CD8-positive, alpha-beta memory T cell (primary cell): ENCODE measurements around the gene GABRD. TPM values are rescaled to one million over a fixed set of nuclear protein-coding genes. Genes with fewer than 3 reads are reported as not detected.
A peak's percentile ranks its signal among the peaks of the same experiment; 100 is the strongest.

Experiments used
- CTCF ChIA-PET: fragments of 350-600 bp; sonication (Branson Sonifier 250); formaldehyde crosslinking; loops from one replicate; lab custom pipeline; 2021; ENCODE audit warnings: antibody characterized with exemption; lab: Charles Lee
- POLR2A ChIA-PET: fragments of 350-600 bp; sonication (Branson Sonifier 250); formaldehyde crosslinking; loops from one replicate; lab custom pipeline; 2021; ENCODE audit warnings: antibody characterized with exemption; lab: Charles Lee
- DNase-seq, 5 donors: peaks; one replicate each; pipeline versions ENCODE4 v3.0.0 to v3.0.0-alpha.2; 2020 to 2022; ENCODE audit warnings: mixed read lengths in 1 of 5
- H3K27ac ChIP-seq: one replicate; pipeline ENCODE4 v1.7.0; 2013; ENCODE audit warnings: low read depth, mild to moderate bottlenecking, low read length, moderate library complexity
- H3K27me3 ChIP-seq: 2 replicates; pipeline ENCODE4 v1.7.0; 2013; ENCODE audit warnings: low read length, mild to moderate bottlenecking; ENCODE audit not compliant: insufficient read depth, poor library complexity, severe bottlenecking
- H3K36me3 ChIP-seq: 2 replicates; pipeline ENCODE4 v1.7.0; 2013; ENCODE audit warnings: mild to moderate bottlenecking, low read length, moderate library complexity; ENCODE audit not compliant: insufficient read depth
- H3K4me1 ChIP-seq: 2 replicates; pipeline ENCODE4 v1.7.0; 2013; ENCODE audit warnings: mild to moderate bottlenecking, low read length, moderate library complexity; ENCODE audit not compliant: insufficient read depth
- H3K4me3 ChIP-seq: 2 replicates; pipeline ENCODE4 v1.7.0; 2013; ENCODE audit warnings: mild to moderate bottlenecking, low read length
- H3K9me3 ChIP-seq: 2 replicates; pipeline ENCODE4 v1.7.0; 2013; ENCODE audit warnings: mild to moderate bottlenecking, low read length
- H3K27ac Mint-ChIP-seq, 8 donors: one replicate each; pipeline ENCODE4 v1.8.0; 2020 to 2021; ENCODE audit warnings: mixed read lengths in 8 of 8, mild to moderate bottlenecking in 6 of 8, inconsistent platforms in 3 of 8, moderate library complexity in 3 of 8
- H3K27me3 Mint-ChIP-seq, 2 donors: one replicate each; pipeline ENCODE4 v1.8.0; 2020 to 2021; ENCODE audit warnings: mixed read lengths in 2 of 2, mild to moderate bottlenecking in 1 of 2, moderate library complexity in 1 of 2
- H3K36me3 Mint-ChIP-seq, 3 donors: one replicate each; pipeline ENCODE4 v1.8.0; 2020 to 2021; ENCODE audit warnings: mixed read lengths in 3 of 3, inconsistent platforms in 1 of 3, mild to moderate bottlenecking in 1 of 3
- H3K4me1 Mint-ChIP-seq, 3 donors: one replicate each; pipeline ENCODE4 v1.8.0; 2020 to 2021; ENCODE audit warnings: mixed read lengths in 3 of 3, inconsistent platforms in 1 of 3, mild to moderate bottlenecking in 1 of 3
- H3K4me3 Mint-ChIP-seq, 7 donors: one replicate each; pipeline ENCODE4 v1.8.0; 2020 to 2021; ENCODE audit warnings: mixed read lengths in 7 of 7, mild to moderate bottlenecking in 6 of 7, moderate library complexity in 4 of 7, inconsistent platforms in 2 of 7
- H3K9me3 Mint-ChIP-seq, 5 donors: one replicate each; pipeline ENCODE4 v1.8.0; 2020 to 2022; ENCODE audit warnings: mixed read lengths in 5 of 5, mild to moderate bottlenecking in 3 of 5, moderate library complexity in 2 of 5, inconsistent platforms in 1 of 5
- polyA plus RNA-seq: library from polyadenylated mRNA; unstranded; fragments of 300-500 nt; fragmentation: Illumina TruSeq; gene quantifications from one replicate; pipeline ENCODE4 v1.2.3, GENCODE V29; 2021
- total RNA-seq, 2 experiments: library from RNA; stranded (reverse); gene quantifications; one replicate each; pipeline ENCODE4 v1.2.3, GENCODE V29; 2021

The GABRD gene, protein sequence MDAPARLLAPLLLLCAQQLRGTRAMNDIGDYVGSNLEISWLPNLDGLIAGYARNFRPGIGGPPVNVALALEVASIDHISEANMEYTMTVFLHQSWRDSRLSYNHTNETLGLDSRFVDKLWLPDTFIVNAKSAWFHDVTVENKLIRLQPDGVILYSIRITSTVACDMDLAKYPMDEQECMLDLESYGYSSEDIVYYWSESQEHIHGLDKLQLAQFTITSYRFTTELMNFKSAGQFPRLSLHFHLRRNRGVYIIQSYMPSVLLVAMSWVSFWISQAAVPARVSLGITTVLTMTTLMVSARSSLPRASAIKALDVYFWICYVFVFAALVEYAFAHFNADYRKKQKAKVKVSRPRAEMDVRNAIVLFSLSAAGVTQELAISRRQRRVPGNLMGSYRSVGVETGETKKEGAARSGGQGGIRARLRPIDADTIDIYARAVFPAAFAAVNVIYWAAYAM
- not detected for total RNA-seq
- polyA plus RNA-seq, result not detected

DNA sequence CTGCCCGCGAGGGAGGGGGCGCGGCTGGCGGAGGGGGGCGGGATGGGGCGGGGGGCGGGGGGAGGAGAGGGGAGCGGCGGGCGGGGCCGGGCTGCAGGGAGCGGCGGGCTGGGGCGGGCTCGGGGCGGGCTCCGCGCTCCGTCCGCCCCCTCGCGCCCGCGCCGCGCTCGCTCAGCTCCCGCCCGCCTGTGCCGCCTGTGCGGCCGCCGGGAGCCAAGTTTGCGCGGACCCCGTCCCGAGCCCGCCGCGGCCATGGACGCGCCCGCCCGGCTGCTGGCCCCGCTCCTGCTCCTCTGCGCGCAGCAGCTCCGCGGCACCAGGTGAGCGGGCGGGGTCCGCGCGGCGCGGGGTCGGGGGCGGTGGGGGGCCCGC lies at the start of gene GABRD:
TSS of gene GABRD (plus strand) at position 174 of the 372 bp plus-strand sequence. CDS start at position 253, 79 bp downstream.
- H3K4me1 Mint-ChIP-seq, result peaks cover 6 to 12% (median 8%) of the 10 kb centered on the region in 3 donors
- Histone ChIP-seq H3K36me3 (no peaks in the 10 kb centered on the region), H3K9me3 (no peaks in the 10 kb centered on the region), H3K4me3 (no peak within 1 kb of the TSS), H3K4me1 (peaks cover 6% of the 10 kb centered on the region), H3K27ac (no peak within 1 kb of the TSS), H3K27me3 (peaks cover 26% of the 10 kb centered on the region)
- H3K36me3 Mint-ChIP-seq, result no peaks in the 10 kb centered on the region
- CTCF ChIA-PET, result no interaction called here
- peaks cover 47 to 83% of the 10 kb centered on the region in 2 donors for H3K27me3 Mint-ChIP-seq
- H3K4me3 Mint-ChIP-seq, result peak within 1 kb of the TSS in 6 of 7 donors; percentile 56 to 82 (median 74)
- peaks cover 0 to 2% (median 0%) of the 10 kb centered on the region in 5 donors for H3K9me3 Mint-ChIP-seq
- H3K27ac Mint-ChIP-seq, result peak within 1 kb of the TSS in 1 of 8 donors; percentile 11
- DNase-seq, result no peak
- POLR2A ChIA-PET, result no interaction called here

DNA sequence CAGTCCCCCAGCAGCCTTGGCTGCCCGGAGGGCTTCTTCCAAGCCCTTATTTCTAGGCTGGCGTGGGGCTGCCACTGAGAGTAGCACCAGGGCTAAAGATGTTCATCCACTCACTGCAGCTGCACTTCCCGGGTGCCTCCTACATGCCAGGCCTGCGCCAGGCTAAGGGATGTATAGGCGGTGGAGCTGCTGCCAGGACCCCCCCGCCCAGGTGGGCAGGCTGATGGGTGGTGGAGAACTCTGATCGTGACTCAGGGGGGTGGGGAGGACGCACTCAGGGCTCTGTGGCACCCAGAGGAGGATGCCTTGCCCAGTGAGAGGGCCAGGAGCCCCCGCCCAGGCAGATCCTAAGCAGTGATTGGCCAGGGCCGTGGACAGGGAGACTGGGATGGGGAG lies 49.6 kb upstream of the GABRD start:
- DNase-seq, result no peak
- Mint-ChIP-seq H3K4me1 (no peaks in the 10 kb centered on the region), H3K4me3 (no peak overlapping the region), H3K27ac (no peak overlapping the region), H3K27me3 (peaks cover 2 to 10% of the 10 kb centered on the region in 2 donors), H3K9me3 (no peaks in the 10 kb centered on the region), H3K36me3 (peaks cover 0 to 2% (median 0%) of the 10 kb centered on the region in 3 donors)
- Histone ChIP-seq H3K9me3 (no peaks in the 10 kb centered on the region), H3K27ac (no peak overlapping the region), H3K36me3 (no peaks in the 10 kb centered on the region), H3K4me3 (no peak overlapping the region), H3K4me1 (no peaks in the 10 kb centered on the region), H3K27me3 (no peaks in the 10 kb centered on the region)
- ChIA-PET CTCF (interaction anchor here (1.4 kb wide), 1 partner anchor 10 kb away, joined by 3 read pairs; no protein-coding TSS in a partner anchor), POLR2A (no interaction called here)

DNA sequence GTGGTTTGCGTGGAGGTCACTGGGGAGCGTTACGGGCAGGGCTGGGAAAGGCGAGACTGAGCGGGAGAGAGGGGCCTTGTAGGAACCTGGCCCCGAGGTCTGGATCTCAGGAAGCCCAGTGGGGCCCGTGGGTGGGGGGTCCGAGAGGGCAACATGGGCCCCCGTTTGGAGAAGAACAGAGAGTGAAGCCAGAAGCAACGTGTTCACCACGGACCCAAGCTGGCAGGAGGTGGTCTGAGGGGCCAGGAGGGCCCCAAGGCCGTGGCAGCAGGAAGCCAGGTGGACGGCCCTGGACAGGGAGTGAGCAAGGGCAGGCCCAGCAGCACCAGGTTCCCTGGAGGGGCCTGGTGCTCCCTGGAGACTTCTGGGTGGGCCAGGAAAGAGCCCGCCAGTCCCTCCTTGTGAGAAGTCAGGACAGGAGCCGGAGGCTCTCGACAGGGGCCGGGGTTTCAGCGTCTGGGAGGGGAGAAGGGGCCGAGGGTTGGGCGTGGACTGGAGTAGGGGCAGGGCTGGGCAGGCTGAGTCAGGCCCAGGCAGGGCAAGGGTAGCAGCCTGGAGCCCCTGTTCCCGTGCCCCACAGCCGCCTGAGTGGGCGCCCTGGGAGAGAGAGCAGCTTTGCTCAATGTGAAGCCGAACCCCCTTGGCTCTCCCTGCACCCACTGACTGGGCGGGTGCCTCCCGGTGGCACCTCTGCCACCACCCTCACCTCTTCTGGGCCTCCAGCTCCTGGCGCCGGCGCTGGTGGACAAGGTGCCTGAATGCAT lies 49.0 kb upstream of the GABRD start:
- ChIA-PET POLR2A (no interaction called here), CTCF (no interaction called here)
- no peaks in the 10 kb centered on the region for H3K27me3 ChIP-seq
- Mint-ChIP-seq H3K4me3 (no peak overlapping the region), H3K27me3 (peaks cover 2 to 15% of the 10 kb centered on the region in 2 donors), H3K9me3 (no peaks in the 10 kb centered on the region), H3K27ac (no peak overlapping the region), H3K4me1 (no peaks in the 10 kb centered on the region), H3K36me3 (peaks cover 0 to 2% (median 0%) of the 10 kb centered on the region in 3 donors)
- H3K36me3 ChIP-seq, result no peaks in the 10 kb centered on the region
- DNase-seq, result no peak
- H3K9me3 ChIP-seq, result no peaks in the 10 kb centered on the region
- no peak overlapping the region for H3K27ac ChIP-seq
- no peaks in the 10 kb centered on the region for H3K4me1 ChIP-seq
- H3K4me3 ChIP-seq, result no peak overlapping the region

DNA sequence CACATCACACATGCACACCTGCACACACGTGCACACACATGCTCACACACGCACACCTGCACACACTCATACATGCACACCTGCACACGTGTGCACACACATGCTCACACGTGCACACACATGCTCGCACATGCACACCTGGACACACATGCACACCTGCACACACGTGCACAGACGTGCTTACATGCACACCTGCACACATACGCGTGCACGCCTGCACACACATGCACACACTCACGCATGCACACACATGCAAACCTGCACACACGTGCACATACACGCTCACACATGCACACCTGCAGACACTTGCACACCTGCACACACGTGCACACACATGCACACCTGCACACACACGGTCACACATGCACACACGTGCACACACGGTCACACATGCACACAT lies 48.1 kb upstream of the GABRD start:
- Mint-ChIP-seq H3K9me3 (no peaks in the 10 kb centered on the region), H3K27me3 (peaks cover 2 to 17% of the 10 kb centered on the region in 2 donors), H3K27ac (peak overlapping the region in 1 of 8 donors; percentile 18), H3K4me1 (no peaks in the 10 kb centered on the region), H3K36me3 (peaks cover 0 to 2% (median 0%) of the 10 kb centered on the region in 3 donors), H3K4me3 (no peak overlapping the region)
- DNase-seq, result no peak
- POLR2A ChIA-PET, result no interaction called here
- Histone ChIP-seq H3K4me3 (no peak overlapping the region), H3K36me3 (no peaks in the 10 kb centered on the region), H3K27me3 (no peaks in the 10 kb centered on the region), H3K9me3 (no peaks in the 10 kb centered on the region), H3K27ac (no peak overlapping the region), H3K4me1 (no peaks in the 10 kb centered on the region)
- CTCF ChIA-PET, result no interaction called here

DNA sequence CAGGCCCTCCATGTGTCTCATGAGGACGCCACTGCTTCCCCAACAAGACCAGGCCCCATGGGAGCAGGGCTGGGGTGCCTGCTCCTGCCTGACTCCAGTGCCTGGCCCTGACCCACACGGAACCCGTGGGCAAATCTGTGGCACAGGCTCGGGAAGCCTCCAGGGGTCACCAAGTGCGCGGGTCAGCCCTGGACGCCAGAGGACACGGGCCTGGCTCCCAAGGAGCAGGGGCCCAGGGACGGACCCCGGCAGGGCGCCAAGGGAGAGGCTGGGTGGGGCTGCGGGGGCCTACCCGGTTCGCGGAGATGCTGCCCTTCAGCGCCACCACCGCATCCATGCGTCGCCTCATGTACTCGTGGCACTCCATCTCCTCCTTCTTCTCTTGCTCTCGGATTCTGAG lies 47.5 kb upstream of the GABRD start:
- CTCF ChIA-PET, result no interaction called here
- Mint-ChIP-seq H3K4me3 (no peak overlapping the region), H3K36me3 (peaks cover 0 to 2% (median 0%) of the 10 kb centered on the region in 3 donors), H3K27ac (no peak overlapping the region), H3K27me3 (peaks cover 2 to 17% of the 10 kb centered on the region in 2 donors), H3K4me1 (no peaks in the 10 kb centered on the region), H3K9me3 (no peaks in the 10 kb centered on the region)
- Histone ChIP-seq H3K4me1 (no peaks in the 10 kb centered on the region), H3K36me3 (no peaks in the 10 kb centered on the region), H3K27ac (no peak overlapping the region), H3K4me3 (no peak overlapping the region), H3K9me3 (no peaks in the 10 kb centered on the region), H3K27me3 (no peaks in the 10 kb centered on the region)
- POLR2A ChIA-PET, result no interaction called here
- no peak for DNase-seq

DNA sequence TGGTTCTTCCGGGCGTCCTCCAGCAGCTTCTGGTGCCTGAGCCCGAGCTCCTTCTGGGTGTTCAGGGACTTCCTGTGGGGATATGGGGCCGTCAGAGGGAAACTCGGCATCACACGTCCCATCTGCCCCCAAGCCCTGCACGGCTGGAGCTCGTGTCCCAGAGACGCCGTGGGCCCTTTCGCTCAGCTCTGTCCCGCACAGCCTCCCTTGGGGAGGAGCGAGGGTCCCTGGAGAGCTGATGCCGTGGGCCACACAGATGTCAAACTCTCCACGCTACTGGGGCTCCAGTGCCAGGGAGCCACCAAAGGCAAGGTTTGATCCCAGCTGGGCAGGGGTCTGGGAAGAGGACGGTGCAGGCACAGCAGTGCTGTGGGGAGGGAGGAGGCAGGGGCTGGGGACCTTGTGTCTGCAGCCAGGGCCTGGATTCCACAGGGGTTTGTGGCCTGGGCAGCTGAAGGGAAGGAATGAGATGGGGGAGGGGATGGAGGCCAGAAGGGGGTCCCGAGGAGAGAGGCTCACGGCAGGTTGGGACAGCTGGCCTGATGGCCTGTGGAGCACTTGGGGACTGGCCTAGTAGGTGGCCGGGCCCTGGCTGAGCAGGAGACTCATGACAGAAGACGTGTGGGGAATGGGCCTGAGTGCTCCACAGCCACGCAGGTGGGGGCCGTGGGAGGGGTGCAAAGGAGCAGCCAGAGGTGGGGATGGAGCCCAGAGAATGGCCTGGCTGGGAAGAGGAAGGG lies 46.0 kb upstream of the GABRD start:
- no peaks in the 10 kb centered on the region for H3K4me1 ChIP-seq
- Mint-ChIP-seq H3K9me3 (no peaks in the 10 kb centered on the region), H3K27ac (no peak overlapping the region), H3K4me3 (no peak overlapping the region), H3K36me3 (no peaks in the 10 kb centered on the region), H3K4me1 (no peaks in the 10 kb centered on the region), H3K27me3 (peaks cover 0 to 17% of the 10 kb centered on the region in 2 donors)
- no peaks in the 10 kb centered on the region for H3K36me3 ChIP-seq
- H3K9me3 ChIP-seq, result no peaks in the 10 kb centered on the region
- no peak overlapping the region for H3K4me3 ChIP-seq
- ChIA-PET POLR2A (no interaction called here), CTCF (interaction anchor here (0.9 kb wide), 1 partner anchor 14 kb away, joined by 3 read pairs; no protein-coding TSS in a partner anchor)
- H3K27me3 ChIP-seq, result no peaks in the 10 kb centered on the region
- H3K27ac ChIP-seq, result no peak overlapping the region
- DNase-seq, result no peak

DNA sequence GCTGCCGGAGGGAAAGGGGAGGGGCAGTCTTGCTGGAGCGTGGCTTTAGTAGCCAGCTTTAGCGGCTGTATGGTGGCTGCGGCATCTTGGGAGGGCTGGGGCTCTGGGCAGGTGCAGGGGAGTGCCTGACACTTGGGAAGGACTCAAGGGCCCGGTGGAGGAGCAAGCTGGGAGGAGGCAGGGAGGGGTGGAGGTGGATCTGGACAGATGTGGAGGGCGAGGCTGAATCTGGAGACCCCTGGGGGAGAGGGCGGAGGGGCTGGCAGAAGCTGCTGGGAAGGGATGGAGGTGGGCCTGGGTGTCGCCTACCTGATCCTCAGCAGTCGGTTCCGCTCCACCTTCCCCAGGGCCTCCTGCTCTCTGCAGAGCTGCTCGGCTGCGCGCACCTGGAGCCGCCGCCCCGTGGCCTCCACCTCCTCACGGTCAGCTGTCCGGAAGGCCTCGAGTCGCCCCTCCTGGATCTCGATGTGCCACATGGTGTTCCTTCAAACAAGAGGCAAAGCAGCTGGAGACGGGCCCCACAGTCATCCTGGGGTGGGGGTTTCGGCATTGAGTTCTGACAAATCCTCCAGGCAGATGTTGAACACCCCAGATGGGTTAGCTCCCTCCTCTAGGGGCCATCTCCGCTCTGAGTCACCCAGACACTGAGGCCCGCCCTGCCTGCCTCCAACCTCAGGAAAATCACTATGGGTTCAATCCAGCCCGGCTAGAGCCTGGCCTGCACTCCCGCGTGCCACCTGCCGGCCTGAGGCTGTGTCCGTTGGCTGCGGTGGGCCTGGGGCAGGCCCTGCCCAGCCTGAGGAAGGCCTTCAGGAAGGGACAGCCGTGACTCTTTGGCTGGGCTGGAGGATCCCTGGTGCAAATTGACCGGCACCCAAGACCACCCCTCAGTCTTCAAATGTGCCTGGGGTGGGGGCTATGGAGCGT lies 45.2 kb upstream of the GABRD start:
- H3K4me3 ChIP-seq, result no peak overlapping the region
- no peak overlapping the region for H3K27ac Mint-ChIP-seq
- H3K27me3 Mint-ChIP-seq, result peaks cover 0 to 17% of the 10 kb centered on the region in 2 donors
- ChIA-PET CTCF (interaction anchor here (0.9 kb wide), 1 partner anchor 15 kb away, joined by 3 read pairs; no protein-coding TSS in a partner anchor), POLR2A (no interaction called here)
- no peak overlapping the region for H3K27ac ChIP-seq
- no peak for DNase-seq
- no peaks in the 10 kb centered on the region for H3K36me3 ChIP-seq
- no peaks in the 10 kb centered on the region for H3K4me1 ChIP-seq
- no peaks in the 10 kb centered on the region for H3K9me3 ChIP-seq
- no peak overlapping the region for H3K4me3 Mint-ChIP-seq
- no peaks in the 10 kb centered on the region for H3K27me3 ChIP-seq
- H3K4me1 Mint-ChIP-seq, result no peaks in the 10 kb centered on the region
- H3K9me3 Mint-ChIP-seq, result no peaks in the 10 kb centered on the region
- H3K36me3 Mint-ChIP-seq, result no peaks in the 10 kb centered on the region
